A673 (cell line): Measurements from ENCODE around the gene TSC2. TPM values are rescaled to one million over a fixed set of nuclear protein-coding genes. Genes with fewer than 3 reads are reported as not detected.

Experiments
- BruUV-seq: library from RNA; stranded (reverse); fragments of 400-500 nt; replicated peaks from 2 replicates; lab custom pipeline; 2021; lab: Mats Ljungman, UMichigan
- CTCF ChIA-PET: fragments of 300-600 bp; sonication (Branson Sonifier 250); formaldehyde crosslinking; loops from one replicate; lab custom pipeline; 2022; ENCODE audit warnings: antibody characterized with exemption; lab: Charles Lee
- POLR2A ChIA-PET: fragments of 300-600 bp; sonication (Branson Sonifier 250); formaldehyde crosslinking; loops from one replicate; lab custom pipeline; 2022; ENCODE audit warnings: antibody characterized with exemption; ENCODE audit not compliant: low non-redundant PET; lab: Charles Lee
- DNase-seq: peaks from one replicate; pipeline ENCODE4 v3.0.0-alpha.2; 2015; ENCODE audit warnings: low spot score
- H3K27ac ChIP-seq: fragments of 200-600 bp; sonication (generic); 2 replicates; pipeline ENCODE4 v1.5.1; 2016; ENCODE audit warnings: mixed run types, low read depth, mild to moderate bottlenecking, mixed read lengths, antibody characterized with exemption, low read length; ENCODE audit not compliant: poor library complexity, severe bottlenecking
- H3K27me3 ChIP-seq: fragments of 200-600 bp; sonication (generic); replicated peaks from 2 replicates; pipeline ENCODE4 v1.6.1; 2017; ENCODE audit warnings: mixed run types, low read depth, mild to moderate bottlenecking, mixed read lengths, antibody characterized with exemption, low read length; ENCODE audit not compliant: insufficient read depth, poor library complexity
- H3K36me3 ChIP-seq: fragments of 200-600 bp; sonication (generic); 2 replicates; pipeline ENCODE4 v1.6.1; 2016; ENCODE audit warnings: mixed run types, mild to moderate bottlenecking, mixed read lengths, antibody characterized with exemption, low read length; ENCODE audit not compliant: insufficient read depth, poor library complexity, severe bottlenecking
- H3K4me1 ChIP-seq: fragments of 200-600 bp; sonication (generic); 2 replicates; pipeline ENCODE4 v1.6.1; 2017; ENCODE audit warnings: mixed run types, mild to moderate bottlenecking, mixed read lengths, antibody characterized with exemption, low read length; ENCODE audit not compliant: insufficient read depth, poor library complexity, severe bottlenecking
- H3K4me3 ChIP-seq: fragments of 200-600 bp; sonication (generic); 2 replicates; pipeline ENCODE4 v1.5.1; 2016; ENCODE audit warnings: low read depth, mixed run types, mild to moderate bottlenecking, mixed read lengths, low read length; ENCODE audit not compliant: poor library complexity, severe bottlenecking
- H3K9me3 ChIP-seq: fragments of 200-600 bp; sonication (generic); 2 replicates; pipeline ENCODE4 v1.6.1; 2016; ENCODE audit warnings: mixed run types, low read depth, mild to moderate bottlenecking, mixed read lengths, antibody characterized with exemption, low read length; ENCODE audit not compliant: poor library complexity, severe bottlenecking
- CTCF ChIP-seq: fragments of 300-800, 200-600 bp; sonication (generic); conservative IDR thresholded peaks from 2 replicates; pipeline ENCODE4 v1.5.1; 2017; ENCODE audit warnings: low read depth, mild to moderate bottlenecking, antibody characterized with exemption, low read length, moderate library complexity, mixed read lengths
- EZH2 ChIP-seq: fragments of 200-600 bp; sonication (generic); IDR thresholded peaks from 2 replicates; pipeline ENCODE4 v1.6.1; 2017; ENCODE audit warnings: borderline replicate concordance, low read depth, mild to moderate bottlenecking, mixed read lengths, antibody characterized with exemption, low read length; ENCODE audit not compliant: poor library complexity, severe bottlenecking
- intact Hi-C: fragments of 100-400 bp; cut with micrococcal nuclease; formaldehyde crosslinking; loops from one replicate; pipeline ENCODE4 v1.10.0; 2022; ENCODE audit not compliant: unreplicated experiment
- total RNA-seq: library from RNA; stranded (reverse); gene quantifications from 2 replicates; pipeline ENCODE4 v1.2.3, GENCODE V29; 2021

Gene TSC2
- total RNA-seq, 1 experiment from 2014 or later: 125 TPM

DNA sequence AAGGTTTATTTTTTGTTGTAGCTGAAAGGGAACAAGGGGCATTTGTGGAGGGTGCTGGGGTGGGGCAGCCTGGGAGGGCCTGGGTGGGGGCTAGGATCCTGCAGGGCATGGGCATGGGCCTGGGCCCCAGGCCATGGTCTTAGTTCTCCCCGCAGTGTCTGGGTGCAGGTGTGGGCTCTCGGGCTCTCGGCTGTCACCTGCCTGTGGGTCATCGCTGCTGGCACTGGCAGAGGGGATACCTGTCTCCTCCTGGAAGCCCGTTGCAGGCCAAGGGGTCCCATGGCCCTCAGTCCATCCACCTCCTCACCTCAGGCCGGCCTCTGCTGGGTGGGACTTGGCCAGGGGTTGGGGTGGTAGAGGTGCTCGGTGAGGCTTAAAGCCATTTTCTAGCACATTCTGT, 30.3 kb downstream of the TSC2 start:
- CTCF ChIA-PET: no interaction called here
- Histone ChIP-seq H3K4me3 (no peak overlapping the region), H3K9me3 (no peaks in the 10 kb centered on the region), H3K27me3 (no peaks in the 10 kb centered on the region), H3K36me3 (peaks cover 7% of the 10 kb centered on the region), H3K27ac (no peak overlapping the region), H3K4me1 (no peaks in the 10 kb centered on the region)
- POLR2A ChIA-PET: no interaction called here
- intact Hi-C loops: no loop called here
- no peak for DNase-seq
- TF ChIP-seq EZH2: no peak
- TF ChIP-seq CTCF: no peak
- no TSS peak for BruUV-seq

DNA sequence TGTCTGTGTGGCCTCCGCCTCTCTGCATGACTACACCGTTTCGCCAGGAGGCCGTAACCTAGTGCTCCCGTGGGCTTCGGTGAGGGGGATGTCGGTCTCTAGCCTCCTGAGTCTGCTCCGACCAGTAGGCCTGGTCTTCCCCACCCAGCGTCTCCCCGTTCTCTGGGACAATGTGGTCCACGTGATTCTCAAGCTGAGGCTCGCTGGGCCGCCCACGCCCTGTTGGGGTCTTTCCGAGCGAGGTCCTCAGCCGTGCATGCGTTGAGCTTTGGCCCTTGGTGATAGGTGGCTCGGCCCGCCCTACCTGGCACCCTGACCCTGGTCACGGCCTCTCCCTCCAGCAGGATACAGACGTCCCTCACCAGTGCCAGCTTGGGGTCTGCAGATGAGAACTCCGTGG, 30.9 kb downstream of the TSC2 start:
- no TSS peak for BruUV-seq
- H3K27me3 ChIP-seq: no peaks in the 10 kb centered on the region
- ChIA-PET CTCF (no interaction called here), POLR2A (no interaction called here)
- H3K36me3 ChIP-seq: peaks cover 7% of the 10 kb centered on the region
- H3K4me1 ChIP-seq: no peaks in the 10 kb centered on the region
- H3K4me3 ChIP-seq: no peak overlapping the region
- no peaks in the 10 kb centered on the region for H3K9me3 ChIP-seq
- TF ChIP-seq CTCF (no peak), EZH2 (no peak)
- intact Hi-C loops: no loop called here
- no peak overlapping the region for H3K27ac ChIP-seq
- DNase-seq: no peak

DNA sequence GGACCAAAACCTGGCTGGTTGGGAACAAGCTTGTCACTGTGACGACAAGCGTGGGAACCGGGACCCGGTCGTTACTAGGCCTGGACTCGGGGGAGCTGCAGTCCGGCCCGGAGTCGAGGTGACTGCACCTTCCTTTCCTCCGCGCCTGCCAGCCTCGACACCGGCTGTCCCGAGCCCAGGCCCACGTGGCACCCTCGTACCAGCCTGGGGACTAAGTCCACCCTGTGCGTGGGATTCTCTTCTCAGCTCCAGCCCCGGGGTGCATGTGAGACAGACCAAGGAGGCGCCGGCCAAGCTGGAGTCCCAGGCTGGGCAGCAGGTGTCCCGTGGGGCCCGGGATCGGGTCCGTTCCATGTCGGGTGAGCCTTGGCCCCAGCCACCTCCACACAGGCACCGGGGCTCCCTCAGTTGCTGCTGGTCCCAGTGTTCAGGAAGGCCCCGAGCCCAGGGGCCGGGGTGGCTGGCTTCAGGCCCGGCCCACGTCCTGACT, 31.6 kb downstream of the TSC2 start:
- TF ChIP-seq CTCF: no peak
- TF ChIP-seq EZH2: no peak
- ChIA-PET CTCF (no interaction called here), POLR2A (no interaction called here)
- DNase-seq: no peak
- peaks cover 7% of the 10 kb centered on the region for H3K36me3 ChIP-seq
- H3K27ac ChIP-seq: no peak overlapping the region
- no peaks in the 10 kb centered on the region for H3K9me3 ChIP-seq
- no TSS peak for BruUV-seq
- intact Hi-C loops: no loop called here
- H3K4me1 ChIP-seq: no peaks in the 10 kb centered on the region
- no peaks in the 10 kb centered on the region for H3K27me3 ChIP-seq
- no peak overlapping the region for H3K4me3 ChIP-seq
